ENCODE measurements around the gene SLC37A4. TPM values are rescaled to one million over a fixed set of nuclear protein-coding genes. Genes with fewer than 3 reads are reported as not detected.

The SLC37A4 gene
- total RNA-seq, 1 experiment from 2014 or later, result 54.5 TPM

DNA sequence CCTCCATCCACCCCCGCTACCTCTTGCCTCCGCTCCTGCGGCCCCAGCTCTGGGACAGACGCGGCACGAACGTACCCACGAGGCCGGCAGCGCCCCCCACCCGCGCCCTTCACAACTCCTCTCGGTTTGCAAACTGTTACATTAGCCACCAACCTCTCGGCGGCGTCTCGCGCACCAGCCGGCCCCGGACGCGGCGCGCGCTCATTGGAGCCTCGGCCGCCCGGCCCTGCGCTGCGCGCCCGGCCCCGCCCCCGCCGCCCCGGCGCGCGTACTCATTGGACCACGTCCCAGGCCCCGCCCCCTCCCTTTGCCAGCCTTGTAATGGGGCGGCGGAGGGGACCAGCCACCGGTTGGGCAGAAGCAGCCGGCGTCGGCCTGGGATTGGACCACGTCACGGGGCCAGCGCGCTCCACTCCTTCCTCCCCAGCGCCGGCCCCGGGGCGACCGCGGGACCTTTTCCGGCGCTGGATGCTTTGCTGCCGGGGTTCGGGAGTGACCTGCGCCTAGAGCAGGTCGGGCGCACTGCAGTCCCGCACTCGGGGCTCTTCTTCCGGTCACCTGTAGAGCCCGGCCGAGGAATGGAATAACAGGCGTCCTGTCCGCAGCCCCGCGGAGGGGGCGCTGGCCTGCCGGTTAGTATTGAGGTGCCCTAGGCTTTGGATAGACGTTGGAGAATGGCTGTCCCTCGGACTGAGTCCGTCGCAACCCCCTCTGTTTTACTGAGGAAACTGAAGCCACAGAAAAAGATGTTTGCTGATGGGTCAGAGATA is 26.5 kb upstream of the SLC37A4 start, which contains the start of gene HYOU1 (continued):
- peak; percentile 25; the same call in 1 of the 2 replicates for TF ChIP-seq TP53 (CRISPR knock-in tag; IDR thresholded peaks at IDR 0.05)
- peak; percentile 88 for TF ChIP-seq SP1 (CRISPR knock-in tag; conservative IDR thresholded peaks at IDR 0.05)
- TF ChIP-seq ESRRA (CRISPR knock-in tag; IDR thresholded peaks at IDR 0.05; ENCODE audit: borderline replicate concordance), result no peak
- no peak for TF ChIP-seq ZBTB21 (CRISPR knock-in tag; IDR thresholded peaks at IDR 0.05; ENCODE audit: borderline replicate concordance)
- TF ChIP-seq FOXP4 (CRISPR knock-in tag; IDR thresholded peaks at IDR 0.05), result no peak
- TF ChIP-seq E2F5 (CRISPR knock-in tag; IDR thresholded peaks at IDR 0.05), result 0 out of 2 replicates have a peak, but pooled peaks have one; percentile 24
- no peak for TF ChIP-seq NR1H2 (CRISPR knock-in tag; IDR thresholded peaks at IDR 0.05)
- no peak for TF ChIP-seq FOXJ3 (CRISPR knock-in tag; IDR thresholded peaks at IDR 0.05; ENCODE audit: borderline replicate concordance)
- no peak for TF ChIP-seq JAZF1 (CRISPR knock-in tag; IDR thresholded peaks at IDR 0.05)
- no peak for TF ChIP-seq TEAD1 (CRISPR knock-in tag; IDR thresholded peaks at IDR 0.05)
- TF ChIP-seq SMAD4 (CRISPR knock-in tag; IDR thresholded peaks at IDR 0.05), result no peak
- TF ChIP-seq, protein P1, sequence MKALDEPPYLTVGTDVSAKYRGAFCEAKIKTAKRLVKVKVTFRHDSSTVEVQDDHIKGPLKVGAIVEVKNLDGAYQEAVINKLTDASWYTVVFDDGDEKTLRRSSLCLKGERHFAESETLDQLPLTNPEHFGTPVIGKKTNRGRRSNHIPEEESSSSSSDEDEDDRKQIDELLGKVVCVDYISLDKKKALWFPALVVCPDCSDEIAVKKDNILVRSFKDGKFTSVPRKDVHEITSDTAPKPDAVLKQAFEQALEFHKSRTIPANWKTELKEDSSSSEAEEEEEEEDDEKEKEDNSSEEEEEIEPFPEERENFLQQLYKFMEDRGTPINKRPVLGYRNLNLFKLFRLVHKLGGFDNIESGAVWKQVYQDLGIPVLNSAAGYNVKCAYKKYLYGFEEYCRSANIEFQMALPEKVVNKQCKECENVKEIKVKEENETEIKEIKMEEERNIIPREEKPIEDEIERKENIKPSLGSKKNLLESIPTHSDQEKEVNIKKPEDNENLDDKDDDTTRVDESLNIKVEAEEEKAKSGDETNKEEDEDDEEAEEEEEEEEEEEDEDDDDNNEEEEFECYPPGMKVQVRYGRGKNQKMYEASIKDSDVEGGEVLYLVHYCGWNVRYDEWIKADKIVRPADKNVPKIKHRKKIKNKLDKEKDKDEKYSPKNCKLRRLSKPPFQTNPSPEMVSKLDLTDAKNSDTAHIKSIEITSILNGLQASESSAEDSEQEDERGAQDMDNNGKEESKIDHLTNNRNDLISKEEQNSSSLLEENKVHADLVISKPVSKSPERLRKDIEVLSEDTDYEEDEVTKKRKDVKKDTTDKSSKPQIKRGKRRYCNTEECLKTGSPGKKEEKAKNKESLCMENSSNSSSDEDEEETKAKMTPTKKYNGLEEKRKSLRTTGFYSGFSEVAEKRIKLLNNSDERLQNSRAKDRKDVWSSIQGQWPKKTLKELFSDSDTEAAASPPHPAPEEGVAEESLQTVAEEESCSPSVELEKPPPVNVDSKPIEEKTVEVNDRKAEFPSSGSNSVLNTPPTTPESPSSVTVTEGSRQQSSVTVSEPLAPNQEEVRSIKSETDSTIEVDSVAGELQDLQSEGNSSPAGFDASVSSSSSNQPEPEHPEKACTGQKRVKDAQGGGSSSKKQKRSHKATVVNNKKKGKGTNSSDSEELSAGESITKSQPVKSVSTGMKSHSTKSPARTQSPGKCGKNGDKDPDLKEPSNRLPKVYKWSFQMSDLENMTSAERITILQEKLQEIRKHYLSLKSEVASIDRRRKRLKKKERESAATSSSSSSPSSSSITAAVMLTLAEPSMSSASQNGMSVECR (CRISPR knock-in tag; IDR thresholded peaks at IDR 0.05; ENCODE audit: borderline replicate concordance), result no peak; the same call in 1 of the 2 replicates
- peak; percentile 41; the same call in 1 of the 2 replicates for TF ChIP-seq ETV6 (CRISPR knock-in tag; IDR thresholded peaks at IDR 0.05)
- TF ChIP-seq, protein P2, sequence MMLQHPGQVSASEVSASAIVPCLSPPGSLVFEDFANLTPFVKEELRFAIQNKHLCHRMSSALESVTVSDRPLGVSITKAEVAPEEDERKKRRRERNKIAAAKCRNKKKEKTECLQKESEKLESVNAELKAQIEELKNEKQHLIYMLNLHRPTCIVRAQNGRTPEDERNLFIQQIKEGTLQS (CRISPR knock-in tag; conservative IDR thresholded peaks at IDR 0.05), result no peak
- peak; percentile 26; the same call in 1 of the 2 replicates for TF ChIP-seq FOXK1 (CRISPR knock-in tag; IDR thresholded peaks at IDR 0.05)
- TF ChIP-seq SOX15 (CRISPR knock-in tag; IDR thresholded peaks at IDR 0.05), result no peak
- no peak for TF ChIP-seq CTCF (IDR thresholded peaks at IDR 0.05)
- TF ChIP-seq, protein P3, sequence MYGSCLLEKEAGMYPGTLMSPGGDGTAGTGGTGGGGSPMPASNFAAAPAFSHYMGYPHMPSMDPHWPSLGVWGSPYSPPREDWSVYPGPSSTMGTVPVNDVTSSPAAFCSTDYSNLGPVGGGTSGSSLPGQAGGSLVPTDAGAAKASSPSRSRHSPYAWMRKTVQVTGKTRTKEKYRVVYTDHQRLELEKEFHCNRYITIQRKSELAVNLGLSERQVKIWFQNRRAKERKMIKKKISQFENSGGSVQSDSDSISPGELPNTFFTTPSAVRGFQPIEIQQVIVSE (CRISPR knock-in tag; IDR thresholded peaks at IDR 0.05; ENCODE audit: borderline replicate concordance), result no peak
- TF ChIP-seq ZNF671 (CRISPR knock-in tag; IDR thresholded peaks at IDR 0.05), result no peak
- TF ChIP-seq ZNF423 (CRISPR knock-in tag; IDR thresholded peaks at IDR 0.05), result no peak
- 0 out of 2 replicates have a peak, but pooled peaks have one; percentile 11 for TF ChIP-seq JUN (CRISPR knock-in tag; IDR thresholded peaks at IDR 0.05)
- no peak for TF ChIP-seq NR2C2 (CRISPR knock-in tag; IDR thresholded peaks at IDR 0.05)
- no peak for TF ChIP-seq GRHL2 (CRISPR knock-in tag; IDR thresholded peaks at IDR 0.05; ENCODE audit: insufficient replicate concordance, severe bottlenecking)
- TF ChIP-seq ZNF512 (CRISPR knock-in tag; IDR thresholded peaks at IDR 0.05; ENCODE audit: borderline replicate concordance), result no peak
- TF ChIP-seq ELF4 (CRISPR knock-in tag; IDR thresholded peaks at IDR 0.05; ENCODE audit: low read depth), result no peak
- 0 out of 2 replicates have a peak, but pooled peaks have one; percentile 29 for TF ChIP-seq SMAD3 (CRISPR knock-in tag; IDR thresholded peaks at IDR 0.05; ENCODE audit: borderline replicate concordance)
- no peak for TF ChIP-seq ZNF138 (CRISPR knock-in tag; conservative IDR thresholded peaks at IDR 0.05)
- TF ChIP-seq EMX1 (CRISPR knock-in tag; IDR thresholded peaks at IDR 0.05), result no peak
- no peak for TF ChIP-seq ZNF121 (CRISPR knock-in tag; IDR thresholded peaks at IDR 0.05)
